C4-2B (cell line): ENCODE measurements around the gene OSBPL3.

Experiments
- H3K27ac ChIP-seq: fragments of 450-650 bp; 2 replicates; pipeline ENCODE4 v1.5.1; 2017
- CTCF ChIP-seq: fragments of 450-650 bp; conservative IDR thresholded peaks from 2 replicates; pipeline ENCODE4 v1.5.1; 2017; ENCODE audit warnings: mild to moderate bottlenecking
- ZFX ChIP-seq: fragments of 450-650 bp; IDR thresholded peaks from 2 replicates; pipeline ENCODE4 v1.6.1; 2017

Gene OSBPL3

GRCh38 chr7:24750441-24751055 is 229.4 kb downstream of the OSBPL3 start:
- H3K27ac ChIP-seq: no peak overlapping the region

GRCh38 chr7:24748521-24748920 is 231.5 kb downstream of the OSBPL3 start:
- H3K27ac ChIP-seq: no peak overlapping the region
- TF ChIP-seq CTCF (no peak), ZFX (no peak)

More at GRCh38 chr7:24750441-24751055, 229.4 kb downstream of the OSBPL3 start:
- TF ChIP-seq CTCF (no peak), ZFX (no peak)
